ENCODE data around the gene UBE2G1. TPM values are rescaled to one million over a fixed set of nuclear protein-coding genes. Genes with fewer than 3 reads are reported as not detected.

UBE2G1 gene
- total RNA-seq, 2 donors from 2014 or later, result 67.3 to 70.1 TPM

- Histone ChIP-seq H3K4me1 (peaks cover 10% of the 10 kb centered on the region), H3K36me3 (no peaks in the 10 kb centered on the region), H3K27ac (no peak overlapping the region), H3K9me3 (no peaks in the 10 kb centered on the region), H3K9ac (ENCODE audit: low read depth in 2 of 2, low read length in 2 of 2) (no peak overlapping the region), H3K27me3 (no peaks in the 10 kb centered on the region), H3K4me3 (no peak overlapping the region)
- TF ChIP-seq CTCF (IDR thresholded peaks at IDR 0.05), result no peak
- DNase-seq, result no peak
- intact Hi-C loops (cut with DNase I), result no loop called here
Observed at GRCh38 chr17:4310354-4311060, 56.0 kb downstream of the UBE2G1 start.

GRCh38 chr17:4309897-4310296 is 56.6 kb downstream of the UBE2G1 start:
- intact Hi-C loops (cut with DNase I), result loop anchor here (5.0 kb wide), 1 partner anchor 98 kb away; no protein-coding TSS in a partner anchor
- Histone ChIP-seq H3K4me1 (peaks cover 10% of the 10 kb centered on the region), H3K36me3 (no peaks in the 10 kb centered on the region), H3K9me3 (no peaks in the 10 kb centered on the region), H3K9ac (ENCODE audit: low read depth in 2 of 2, low read length in 2 of 2) (no peak overlapping the region), H3K27ac (no peak overlapping the region), H3K27me3 (no peaks in the 10 kb centered on the region), H3K4me3 (no peak overlapping the region)
- DNase-seq, result no peak
- TF ChIP-seq CTCF (IDR thresholded peaks at IDR 0.05), result no peak

- Histone ChIP-seq H3K9ac (ENCODE audit: low read depth in 2 of 2, low read length in 2 of 2) (no peak overlapping the region), H3K9me3 (no peaks in the 10 kb centered on the region), H3K27me3 (no peaks in the 10 kb centered on the region), H3K4me1 (peaks cover 10% of the 10 kb centered on the region), H3K36me3 (no peaks in the 10 kb centered on the region), H3K4me3 (no peak overlapping the region), H3K27ac (no peak overlapping the region)
- DNase-seq, result no peak
- no peak for TF ChIP-seq CTCF (IDR thresholded peaks at IDR 0.05)
- intact Hi-C loops (cut with DNase I), result loop anchor here (5.0 kb wide), 1 partner anchor 95 kb away; no protein-coding TSS in a partner anchor
Observed at GRCh38 chr17:4307179-4307930, 59.1 kb downstream of the UBE2G1 start.

GRCh38 chr17:4305224-4305623 is 61.3 kb downstream of the UBE2G1 start:
- no peak for TF ChIP-seq CTCF (IDR thresholded peaks at IDR 0.05)
- no peak for DNase-seq
- peaks cover 4% of the 10 kb centered on the region for H3K4me1 ChIP-seq
- no peak overlapping the region for H3K4me3 ChIP-seq
- H3K9ac ChIP-seq (ENCODE audit: low read depth in 2 of 2, low read length in 2 of 2), result no peak overlapping the region
- H3K9me3 ChIP-seq, result no peaks in the 10 kb centered on the region
- H3K27ac ChIP-seq, result no peak overlapping the region
- H3K36me3 ChIP-seq, result no peaks in the 10 kb centered on the region
- intact Hi-C loops (cut with DNase I), result loop anchor here (5.0 kb wide), 1 partner anchor 93 kb away; no protein-coding TSS in a partner anchor
- no peaks in the 10 kb centered on the region for H3K27me3 ChIP-seq

GRCh38 chr17:4304417-4305027 is 62.0 kb downstream of the UBE2G1 start:
- H3K36me3 ChIP-seq, result no peaks in the 10 kb centered on the region
- no peak overlapping the region for H3K9ac ChIP-seq (ENCODE audit: low read depth in 2 of 2, low read length in 2 of 2)
- no peaks in the 10 kb centered on the region for H3K9me3 ChIP-seq
- TF ChIP-seq CTCF (IDR thresholded peaks at IDR 0.05), result peak; percentile 72
- no peaks in the 10 kb centered on the region for H3K4me1 ChIP-seq
- no peaks in the 10 kb centered on the region for H3K27me3 ChIP-seq
- peak; percentile 69 for DNase-seq
- intact Hi-C loops (cut with DNase I), result loop anchor here (5.0 kb wide), 1 partner anchor 92 kb away; no protein-coding TSS in a partner anchor
- no peak overlapping the region for H3K27ac ChIP-seq
- H3K4me3 ChIP-seq, result no peak overlapping the region
